ENCODE results near the gene GADD45B. TPM values are rescaled to one million over a fixed set of nuclear protein-coding genes. Genes with fewer than 3 reads are reported as not detected.
A peak's percentile ranks its signal among the peaks of the same experiment; 100 is the strongest.

GADD45B gene
- total and polyA plus RNA-seq, 10 of the 15 experiments (the other 5 are each of a cell fraction or from before 2014, with no cell fraction given): 2.4 to 180 (median 91.1) TPM

DNA sequence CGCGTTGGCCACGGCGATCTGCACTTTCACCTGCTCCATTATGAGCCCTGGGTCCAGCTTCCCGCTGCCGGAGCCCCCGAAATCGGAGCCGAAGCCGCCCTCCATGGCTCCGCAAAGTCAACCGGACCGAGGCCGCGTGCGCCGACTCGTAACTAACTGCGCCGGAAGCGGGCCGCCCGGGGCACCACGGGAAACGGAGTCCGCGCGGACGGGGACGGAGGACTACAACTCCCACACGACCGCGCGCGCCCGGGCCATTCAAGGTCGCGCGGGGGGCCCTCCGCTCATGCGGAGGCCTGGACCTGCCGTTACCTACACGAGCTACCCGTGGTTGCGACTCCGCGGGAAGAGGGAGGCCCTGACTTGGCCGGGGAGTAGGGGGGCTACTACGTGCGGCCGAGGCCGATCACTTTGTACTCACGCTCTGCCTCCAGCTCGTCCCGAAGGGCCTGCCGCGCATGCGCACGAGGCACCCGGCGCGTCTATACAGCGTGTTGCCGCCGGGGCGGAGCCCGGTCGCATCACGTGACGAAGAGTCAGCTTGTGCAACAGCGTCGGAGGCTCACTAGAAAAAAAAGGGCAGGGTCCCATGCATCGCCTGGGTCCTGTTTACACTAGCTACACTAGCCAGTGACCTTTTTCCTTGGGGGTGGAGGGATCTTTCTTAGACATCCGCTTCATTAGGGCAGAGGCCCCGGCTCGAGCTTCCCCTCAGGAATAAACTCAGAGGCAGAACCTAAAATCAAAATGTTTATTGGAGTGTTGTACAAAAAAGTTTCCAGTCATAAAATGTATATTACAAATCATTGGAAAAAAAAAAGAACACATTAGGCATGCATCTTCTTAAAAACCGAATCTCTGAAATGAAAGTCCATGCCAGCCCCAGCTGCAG lies 48.3 kb upstream of the GADD45B start, which contains the start of gene TIMM13 (continued):
- TF ChIP-seq KLF5 (IDR thresholded peaks at IDR 0.05; ENCODE audit: partially characterized antibody) (peak; percentile 82), KDM1A (IDR thresholded peaks at IDR 0.05; ENCODE audit: borderline replicate concordance) (no peak), IKZF1 (conservative IDR thresholded peaks at IDR 0.05) (peak; percentile 99), SP1 (IDR thresholded peaks at IDR 0.05; ENCODE audit: low read depth, low read length) (peak; percentile 69), SMC3 (IDR thresholded peaks at IDR 0.05; ENCODE audit: borderline replicate concordance, low read length) (no peak), MTA3 (IDR thresholded peaks at IDR 0.05; ENCODE audit: borderline replicate concordance, low read length) (peak; percentile 82; the same call in 1 of the 2 replicates), POU2F2 (IDR thresholded peaks at IDR 0.05; ENCODE audit: borderline replicate concordance, low read depth, low read length) (peak; percentile 47; the same call in 2 of the 3 replicates), TCF7 (IDR thresholded peaks at IDR 0.05; ENCODE audit: borderline replicate concordance) (no peak), RAD21 (IDR thresholded peaks at IDR 0.05; ENCODE audit: insufficient read depth, low read depth, low read length) (no peak), E4F1 (IDR thresholded peaks at IDR 0.05; ENCODE audit: borderline replicate concordance, partially characterized antibody) (no peak), SIN3A (IDR thresholded peaks at IDR 0.05; ENCODE audit: low read depth, low read length) (peak; percentile 80), POLR2AphosphoS2 (IDR thresholded peaks at IDR 0.05; ENCODE audit: low read depth, low read length) (peak; percentile 98), CBX3 (IDR thresholded peaks at IDR 0.05; ENCODE audit: borderline replicate concordance, low read depth) (no peak)
- TF ChIP-seq, protein P1, sequence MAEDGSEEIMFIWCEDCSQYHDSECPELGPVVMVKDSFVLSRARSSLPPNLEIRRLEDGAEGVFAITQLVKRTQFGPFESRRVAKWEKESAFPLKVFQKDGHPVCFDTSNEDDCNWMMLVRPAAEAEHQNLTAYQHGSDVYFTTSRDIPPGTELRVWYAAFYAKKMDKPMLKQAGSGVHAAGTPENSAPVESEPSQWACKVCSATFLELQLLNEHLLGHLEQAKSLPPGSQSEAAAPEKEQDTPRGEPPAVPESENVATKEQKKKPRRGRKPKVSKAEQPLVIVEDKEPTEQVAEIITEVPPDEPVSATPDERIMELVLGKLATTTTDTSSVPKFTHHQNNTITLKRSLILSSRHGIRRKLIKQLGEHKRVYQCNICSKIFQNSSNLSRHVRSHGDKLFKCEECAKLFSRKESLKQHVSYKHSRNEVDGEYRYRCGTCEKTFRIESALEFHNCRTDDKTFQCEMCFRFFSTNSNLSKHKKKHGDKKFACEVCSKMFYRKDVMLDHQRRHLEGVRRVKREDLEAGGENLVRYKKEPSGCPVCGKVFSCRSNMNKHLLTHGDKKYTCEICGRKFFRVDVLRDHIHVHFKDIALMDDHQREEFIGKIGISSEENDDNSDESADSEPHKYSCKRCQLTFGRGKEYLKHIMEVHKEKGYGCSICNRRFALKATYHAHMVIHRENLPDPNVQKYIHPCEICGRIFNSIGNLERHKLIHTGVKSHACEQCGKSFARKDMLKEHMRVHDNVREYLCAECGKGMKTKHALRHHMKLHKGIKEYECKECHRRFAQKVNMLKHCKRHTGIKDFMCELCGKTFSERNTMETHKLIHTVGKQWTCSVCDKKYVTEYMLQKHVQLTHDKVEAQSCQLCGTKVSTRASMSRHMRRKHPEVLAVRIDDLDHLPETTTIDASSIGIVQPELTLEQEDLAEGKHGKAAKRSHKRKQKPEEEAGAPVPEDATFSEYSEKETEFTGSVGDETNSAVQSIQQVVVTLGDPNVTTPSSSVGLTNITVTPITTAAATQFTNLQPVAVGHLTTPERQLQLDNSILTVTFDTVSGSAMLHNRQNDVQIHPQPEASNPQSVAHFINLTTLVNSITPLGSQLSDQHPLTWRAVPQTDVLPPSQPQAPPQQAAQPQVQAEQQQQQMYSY (CRISPR knock-in tag; IDR thresholded peaks at IDR 0.05): peak; percentile 76
- TF ChIP-seq, protein P2, sequence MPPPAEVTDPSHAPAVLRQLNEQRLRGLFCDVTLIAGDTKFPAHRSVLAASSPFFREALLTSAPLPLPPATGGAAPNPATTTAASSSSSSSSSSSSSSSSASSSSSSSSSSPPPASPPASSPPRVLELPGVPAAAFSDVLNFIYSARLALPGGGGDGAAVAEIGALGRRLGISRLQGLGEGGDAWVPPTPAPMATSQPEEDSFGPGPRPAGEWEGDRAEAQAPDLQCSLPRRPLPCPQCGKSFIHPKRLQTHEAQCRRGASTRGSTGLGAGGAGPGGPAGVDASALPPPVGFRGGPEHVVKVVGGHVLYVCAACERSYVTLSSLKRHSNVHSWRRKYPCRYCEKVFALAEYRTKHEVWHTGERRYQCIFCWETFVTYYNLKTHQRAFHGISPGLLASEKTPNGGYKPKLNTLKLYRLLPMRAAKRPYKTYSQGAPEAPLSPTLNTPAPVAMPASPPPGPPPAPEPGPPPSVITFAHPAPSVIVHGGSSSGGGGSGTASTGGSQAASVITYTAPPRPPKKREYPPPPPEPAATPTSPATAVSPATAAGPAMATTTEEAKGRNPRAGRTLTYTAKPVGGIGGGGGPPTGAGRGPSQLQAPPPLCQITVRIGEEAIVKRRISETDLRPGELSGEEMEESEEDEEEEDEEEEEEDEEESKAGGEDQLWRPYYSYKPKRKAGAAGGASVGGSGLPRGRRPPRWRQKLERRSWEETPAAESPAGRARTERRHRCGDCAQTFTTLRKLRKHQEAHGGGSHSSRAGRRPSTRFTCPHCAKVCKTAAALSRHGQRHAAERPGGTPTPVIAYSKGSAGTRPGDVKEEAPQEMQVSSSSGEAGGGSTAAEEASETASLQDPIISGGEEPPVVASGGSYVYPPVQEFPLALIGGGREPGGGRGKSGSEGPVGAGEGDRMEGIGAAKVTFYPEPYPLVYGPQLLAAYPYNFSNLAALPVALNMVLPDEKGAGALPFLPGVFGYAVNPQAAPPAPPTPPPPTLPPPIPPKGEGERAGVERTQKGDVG (CRISPR knock-in tag; IDR thresholded peaks at IDR 0.05): peak; percentile 90
